ENCODE measurements around the gene C10orf71.

- no peak for TF ChIP-seq CTCF (IDR thresholded peaks at IDR 0.05)
- TF ChIP-seq EZH2 (IDR thresholded peaks at IDR 0.05; ENCODE audit: borderline replicate concordance, insufficient read depth, low read depth, low read length, poor library complexity, severe bottlenecking), result no peak
Observed at GRCh38 chr10:49361735-49362568, 63.0 kb downstream of the C10orf71 start.
